Stimulated activated CD8-positive, alpha-beta memory T cell treated with anti-CD3 and anti-CD28 coated beads, Interleukin-7, amount 100 ng/mL, for 4 hours (primary cell): Measurements from ENCODE around the gene ATP7B.
"Not testable (repeated sequence)": the region's sequence is repeated elsewhere in the genome, so short reads cannot be mapped to it uniquely, and the experiment has no call there.

Experiments
- DNase-seq, 2 donors: peaks; one replicate each; pipeline ENCODE4 v3.0.0-alpha.2; 2020; ENCODE audit warnings: low read depth in 2 of 2

ATP7B gene

GRCh38 chr13:52006523-52007245 lies 4.6 kb downstream of the ATP7B start:
- DNase-seq, result no peak

- DNase-seq, result no peak
Measured at GRCh38 chr13:52005841-52006522, 5.3 kb downstream of the ATP7B start.

- DNase-seq, result no peak
Measured at GRCh38 chr13:52004511-52005170, 6.6 kb downstream of the ATP7B start.

- DNase-seq, result no peak
Measured at GRCh38 chr13:52003541-52003940, 7.7 kb downstream of the ATP7B start.

- no peak for DNase-seq
Measured at GRCh38 chr13:52002361-52002760, 8.9 kb downstream of the ATP7B start.

- no peak for DNase-seq
Measured at GRCh38 chr13:52001120-52001731, 10.0 kb downstream of the ATP7B start.

GRCh38 chr13:51999921-52000320 lies 11.3 kb downstream of the ATP7B start:
- DNase-seq, result no peak

DNA sequence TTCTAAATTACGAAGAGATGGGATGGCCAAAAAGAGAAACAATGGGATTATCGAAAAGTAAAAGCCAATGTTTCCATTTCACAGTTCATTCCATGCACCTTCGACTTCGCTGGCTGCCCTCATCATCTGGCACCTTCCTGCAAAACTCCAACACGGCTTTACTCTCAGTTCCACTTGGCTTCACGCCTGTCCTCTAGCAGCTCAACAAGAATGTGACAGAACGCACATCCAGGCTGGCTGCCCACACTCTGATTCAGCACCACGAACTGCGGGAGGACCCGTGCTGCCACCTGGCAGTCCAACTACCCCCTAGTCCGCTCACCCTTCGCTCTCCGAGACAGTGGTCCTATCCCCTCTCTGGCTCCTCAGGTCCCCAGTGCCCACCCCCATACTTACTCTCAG lies 11.7 kb downstream of the ATP7B start:
- DNase-seq, result no peak

GRCh38 chr13:51998723-51999509 lies 12.3 kb downstream of the ATP7B start:
- no peak for DNase-seq

DNA sequence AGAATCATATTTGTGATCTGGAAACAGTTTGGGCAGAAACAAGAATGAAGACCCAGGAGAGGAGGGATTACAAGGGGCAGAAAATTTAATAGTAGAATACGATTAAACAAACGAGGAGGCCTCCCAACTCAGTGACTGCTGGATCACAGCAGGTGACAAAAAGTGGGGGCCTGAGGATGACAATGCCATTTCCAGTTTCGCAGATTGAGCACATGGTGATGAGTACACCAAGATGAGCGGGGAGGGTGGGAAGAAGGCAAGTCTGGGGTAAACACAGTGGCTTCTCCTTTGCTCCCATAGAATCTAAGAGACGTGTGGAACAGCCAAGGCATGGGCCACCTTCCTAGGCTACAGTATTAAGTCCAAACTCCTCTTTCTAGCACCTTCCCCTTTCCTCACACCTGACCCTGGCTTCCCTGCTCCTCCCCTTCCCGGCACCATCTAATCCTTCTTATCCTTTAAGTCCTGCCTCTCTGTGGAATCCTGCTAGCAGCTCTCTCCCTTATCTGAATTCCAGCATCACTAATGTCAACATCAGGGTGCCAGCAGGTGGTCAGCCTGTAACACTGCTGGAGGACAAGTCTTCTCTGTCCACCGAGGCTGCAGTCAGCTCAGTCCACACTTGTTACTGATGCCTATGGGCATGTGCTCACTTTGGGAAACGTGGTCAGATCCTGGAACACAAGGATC lies 13.5 kb downstream of the ATP7B start:
- DNase-seq, result no peak

DNA sequence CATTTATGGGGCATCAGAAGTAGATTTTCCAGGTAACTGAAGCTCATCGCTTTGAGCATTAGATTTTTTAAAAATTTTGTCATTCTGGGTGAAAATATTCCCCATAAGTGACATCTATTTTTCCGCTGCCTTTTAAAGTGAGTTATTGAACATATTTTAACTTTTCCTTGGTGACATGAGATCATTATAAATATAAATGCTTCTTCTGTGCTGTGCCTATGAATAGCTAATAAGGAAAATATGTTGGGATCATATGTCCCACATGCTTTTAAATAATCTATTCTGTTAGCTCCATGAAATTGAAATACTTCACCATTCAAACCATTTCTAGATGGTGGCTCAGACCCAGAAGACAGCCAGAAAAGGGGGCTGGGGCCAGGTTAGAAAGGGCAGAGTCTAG lies 14.1 kb downstream of the ATP7B start:
- no peak for DNase-seq

GRCh38 chr13:51996641-51997040 lies 14.6 kb downstream of the ATP7B start:
- no peak for DNase-seq

GRCh38 chr13:51995677-51996551 lies 15.3 kb downstream of the ATP7B start:
- DNase-seq, result no peak

GRCh38 chr13:51993713-51994112 lies 17.5 kb downstream of the ATP7B start:
- no peak for DNase-seq

DNA sequence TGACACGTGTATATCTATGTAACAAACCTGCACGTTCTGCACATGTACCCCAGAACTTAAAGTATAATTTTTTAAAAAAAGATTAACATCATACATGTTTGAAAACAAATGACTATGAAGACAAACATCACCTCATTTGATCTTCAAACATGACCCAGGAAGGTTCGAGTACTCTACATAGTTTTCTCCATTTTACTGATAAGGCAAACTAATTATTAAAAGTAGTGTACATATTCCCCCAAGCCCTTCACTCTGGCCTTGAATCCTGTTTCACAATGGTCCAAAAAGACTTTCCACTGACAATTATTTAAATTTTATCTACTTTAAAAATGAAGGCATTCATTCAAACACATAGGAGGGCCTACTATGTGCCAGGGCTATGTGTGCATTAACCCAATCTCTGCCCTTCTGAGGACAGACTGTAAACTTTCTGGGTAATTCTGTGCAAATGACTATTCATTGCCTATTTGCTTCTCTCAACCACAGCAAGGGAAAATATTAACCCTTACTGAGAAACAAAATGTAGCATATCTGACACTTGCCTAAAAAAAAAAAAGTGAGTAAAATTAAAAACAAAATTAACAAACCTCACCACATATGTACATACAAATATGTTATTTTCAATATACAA lies 22.1 kb downstream of the ATP7B start:
- DNase-seq, result no peak

DNA sequence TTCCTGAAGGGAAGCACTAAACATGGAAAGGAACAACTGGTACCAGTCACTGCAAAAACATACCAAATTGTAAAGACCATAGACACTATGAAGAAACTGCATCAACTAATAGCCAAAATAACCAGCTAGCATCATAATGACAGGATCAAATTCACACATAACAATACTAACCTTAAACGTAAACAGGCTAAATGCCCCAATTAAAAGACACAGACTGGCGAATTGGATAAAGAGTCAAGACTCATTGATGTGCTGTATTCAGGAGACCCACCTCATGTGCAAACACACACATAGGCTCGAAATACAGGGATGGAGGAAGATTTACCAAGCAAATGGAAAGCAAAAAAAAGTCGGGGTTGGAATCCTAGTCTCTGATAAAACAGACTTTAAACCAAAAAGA lies 26.3 kb downstream of the ATP7B start:
- not testable (repeated sequence) for DNase-seq

GRCh38 chr13:51983292-51983691 lies 28.0 kb downstream of the ATP7B start:
- DNase-seq, result not testable (repeated sequence)

- no peak for DNase-seq
Measured at GRCh38 chr13:51981355-51981754, 29.9 kb downstream of the ATP7B start.

DNA sequence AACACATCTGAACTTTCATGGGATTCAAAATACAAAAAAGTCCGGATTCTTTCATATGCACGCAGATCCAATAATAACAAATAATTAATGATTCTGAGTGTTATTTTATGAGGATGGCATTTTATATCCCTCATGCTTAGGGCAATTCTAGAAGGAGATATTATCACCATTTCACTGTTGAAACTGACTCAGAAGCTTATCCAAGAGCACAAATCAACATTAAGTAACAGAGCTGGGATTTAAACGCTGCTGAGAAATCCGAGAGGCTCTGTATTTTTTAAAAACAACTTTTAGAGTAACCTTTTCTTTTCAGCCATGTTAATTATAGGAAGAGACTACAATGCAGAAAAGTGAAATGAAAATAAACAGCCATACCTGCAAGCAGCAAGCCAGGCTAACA lies 30.3 kb downstream of the ATP7B start:
- DNase-seq, result no peak
